Lower leg skin (tissue), 3 donors: ENCODE data around the gene KIF21B.

Experiments
- POLR2A ChIP-seq, 2 donors: fragments of 450-650 bp; IDR thresholded peaks; one replicate each; pipeline ENCODE4 v1.6.1; 2016 to 2017; ENCODE audit warnings: antibody characterized with exemption in 2 of 2, mild to moderate bottlenecking in 1 of 2, moderate library complexity in 1 of 2
- TF ChIP-seq, protein P1 (sequence below), 3 donors: fragments of 450-650 bp; IDR thresholded peaks; one replicate each; pipeline ENCODE4 v1.5.1; 2016; ENCODE audit warnings: antibody characterized with exemption in 3 of 3, mild to moderate bottlenecking in 3 of 3, moderate library complexity in 2 of 3

DNA sequence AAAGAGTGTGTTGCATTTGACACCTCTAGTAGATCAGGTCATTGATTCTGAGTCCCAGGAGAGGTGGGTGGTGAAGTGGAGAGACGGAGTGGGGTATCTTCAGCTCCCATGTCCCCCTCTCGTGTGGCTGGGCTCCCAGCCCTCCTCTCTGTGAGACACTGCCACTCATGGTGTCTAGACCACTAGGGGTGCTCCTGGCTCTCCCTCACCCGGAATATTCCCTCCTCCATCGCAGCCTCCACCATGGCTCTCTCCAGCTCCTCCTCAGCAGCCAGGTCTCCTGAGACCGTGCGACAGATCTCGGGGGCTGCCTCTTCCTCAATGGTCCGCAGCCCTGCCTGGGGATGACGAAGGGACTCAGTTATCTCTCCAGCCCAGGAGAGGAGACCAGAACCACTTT lies 20.6 kb upstream of the KIF21B start:
- TF ChIP-seq POLR2A (IDR thresholded peaks at IDR 0.05) = no peak
- TF ChIP-seq, protein P1, sequence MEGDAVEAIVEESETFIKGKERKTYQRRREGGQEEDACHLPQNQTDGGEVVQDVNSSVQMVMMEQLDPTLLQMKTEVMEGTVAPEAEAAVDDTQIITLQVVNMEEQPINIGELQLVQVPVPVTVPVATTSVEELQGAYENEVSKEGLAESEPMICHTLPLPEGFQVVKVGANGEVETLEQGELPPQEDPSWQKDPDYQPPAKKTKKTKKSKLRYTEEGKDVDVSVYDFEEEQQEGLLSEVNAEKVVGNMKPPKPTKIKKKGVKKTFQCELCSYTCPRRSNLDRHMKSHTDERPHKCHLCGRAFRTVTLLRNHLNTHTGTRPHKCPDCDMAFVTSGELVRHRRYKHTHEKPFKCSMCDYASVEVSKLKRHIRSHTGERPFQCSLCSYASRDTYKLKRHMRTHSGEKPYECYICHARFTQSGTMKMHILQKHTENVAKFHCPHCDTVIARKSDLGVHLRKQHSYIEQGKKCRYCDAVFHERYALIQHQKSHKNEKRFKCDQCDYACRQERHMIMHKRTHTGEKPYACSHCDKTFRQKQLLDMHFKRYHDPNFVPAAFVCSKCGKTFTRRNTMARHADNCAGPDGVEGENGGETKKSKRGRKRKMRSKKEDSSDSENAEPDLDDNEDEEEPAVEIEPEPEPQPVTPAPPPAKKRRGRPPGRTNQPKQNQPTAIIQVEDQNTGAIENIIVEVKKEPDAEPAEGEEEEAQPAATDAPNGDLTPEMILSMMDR (IDR thresholded peaks at IDR 0.05) = no peak
